HG03432 (cell line): ENCODE measurements around the gene DNMT3B.
"Not testable (repeated sequence)": the region's sequence is repeated elsewhere in the genome, so short reads cannot be mapped to it uniquely, and the experiment has no call there.

ENCODE experiments used
- ATAC-seq: cut with Tn5 transposase; IDR thresholded peaks from one replicate; pipeline ENCODE4 v1.9.1; 2021; ENCODE audit warnings: mild to moderate bottlenecking, moderate library complexity; ENCODE audit not compliant: unreplicated experiment

Gene DNMT3B

GRCh38 chr20:32789896-32790750 lies 27.9 kb downstream of the DNMT3B start:
- peak; percentile 41 for ATAC-seq

DNA sequence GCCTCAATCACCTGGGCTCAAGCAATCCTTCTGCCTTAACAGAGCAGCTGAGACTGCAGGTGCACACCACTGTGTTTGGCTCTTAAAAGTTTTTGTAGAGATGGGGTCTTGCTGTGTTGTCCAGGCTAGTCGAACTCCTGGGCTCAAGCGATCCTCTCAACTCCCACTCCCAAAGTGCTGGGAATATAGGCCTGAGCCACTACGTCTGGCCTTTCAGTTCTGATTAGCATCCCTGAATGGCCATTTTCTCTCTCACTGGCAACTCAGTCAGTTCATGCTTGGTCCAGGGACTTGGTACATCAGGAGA lies 28.5 kb downstream of the DNMT3B start:
- no peak for ATAC-seq

DNA sequence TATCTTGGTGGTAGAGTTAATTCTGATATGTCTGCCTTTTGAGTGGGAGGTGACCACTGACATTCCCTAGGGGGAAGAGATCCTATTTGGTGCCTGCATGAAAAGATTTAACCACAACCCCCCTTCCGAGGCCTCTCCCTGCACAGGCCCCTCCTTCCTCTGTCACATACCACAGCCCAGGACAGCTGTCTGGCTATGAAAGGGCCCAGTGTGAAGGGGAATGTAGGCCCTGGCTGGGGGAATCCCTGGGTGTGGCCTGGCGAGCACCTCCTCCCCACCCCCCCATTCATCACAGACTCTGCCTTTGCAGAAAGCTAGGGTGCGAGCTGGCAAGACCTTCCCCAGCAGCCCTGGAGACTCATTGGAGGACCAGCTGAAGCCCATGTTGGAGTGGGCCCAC lies 30.1 kb downstream of the DNMT3B start:
- peak; percentile 91 for ATAC-seq

GRCh38 chr20:32792731-32793458 lies 30.7 kb downstream of the DNMT3B start:
- ATAC-seq: no peak

- ATAC-seq: no peak
Measured at GRCh38 chr20:32796383-32796948, 34.3 kb downstream of the DNMT3B start.

- no peak for ATAC-seq
Measured at GRCh38 chr20:32796981-32797451, 34.8 kb downstream of the DNMT3B start.

GRCh38 chr20:32797571-32797970 lies 35.4 kb downstream of the DNMT3B start:
- not testable (repeated sequence) for ATAC-seq

- no peak for ATAC-seq
Measured at GRCh38 chr20:32798046-32798981, 36.1 kb downstream of the DNMT3B start.

DNA sequence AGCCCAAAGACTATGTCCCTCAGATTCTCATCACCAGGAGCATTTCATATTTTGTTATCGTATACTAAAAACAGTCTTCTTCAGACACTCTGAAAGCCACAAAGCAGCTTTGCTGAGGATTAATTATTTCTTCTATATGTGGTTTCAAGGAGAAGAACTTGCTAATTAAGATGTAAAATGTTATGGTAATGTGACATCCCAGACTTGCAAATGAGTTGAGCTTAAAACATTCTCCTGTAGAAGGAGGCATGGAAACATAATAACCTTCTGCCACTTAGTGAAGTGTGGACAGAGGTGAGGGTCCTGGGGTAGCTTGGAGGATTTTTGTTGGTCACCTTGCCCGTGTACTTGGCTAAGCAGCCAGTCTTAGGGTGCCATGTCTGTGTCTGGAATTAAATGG lies 40.9 kb downstream of the DNMT3B start:
- no peak for ATAC-seq

DNA sequence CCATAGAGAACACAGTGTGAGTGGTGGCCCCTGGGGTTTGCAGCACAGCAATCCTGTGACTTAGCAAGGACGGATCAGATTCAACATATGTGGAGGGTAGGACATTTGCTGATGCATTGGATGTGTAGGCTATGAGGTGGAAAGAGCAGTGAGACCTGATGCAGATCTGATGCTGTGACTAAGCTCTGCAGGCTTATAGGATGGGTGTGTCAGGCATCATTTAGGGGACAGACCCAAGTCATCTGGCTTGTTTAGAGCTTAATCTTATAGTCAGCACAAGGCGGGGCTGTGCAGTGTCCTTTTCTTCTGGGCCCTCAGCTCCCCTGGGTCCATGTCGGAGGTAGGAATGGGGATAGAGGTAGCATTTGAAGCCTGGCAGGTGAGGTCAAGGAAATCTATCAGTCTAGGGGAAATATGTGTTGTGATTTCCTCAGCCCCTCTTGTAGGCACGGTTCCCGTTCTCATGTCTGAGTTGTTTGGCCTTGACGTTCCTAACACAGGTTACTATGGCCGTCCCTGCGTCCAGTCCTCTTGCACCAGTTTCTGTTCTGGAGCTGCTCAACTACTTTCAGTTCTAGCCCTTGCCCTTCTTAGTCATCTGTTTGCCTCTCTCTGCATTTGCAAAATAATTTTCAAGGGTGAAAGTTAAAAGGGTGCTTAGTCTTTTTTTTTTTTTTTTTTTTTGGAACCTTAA lies 42.0 kb downstream of the DNMT3B start:
- ATAC-seq: no peak

DNA sequence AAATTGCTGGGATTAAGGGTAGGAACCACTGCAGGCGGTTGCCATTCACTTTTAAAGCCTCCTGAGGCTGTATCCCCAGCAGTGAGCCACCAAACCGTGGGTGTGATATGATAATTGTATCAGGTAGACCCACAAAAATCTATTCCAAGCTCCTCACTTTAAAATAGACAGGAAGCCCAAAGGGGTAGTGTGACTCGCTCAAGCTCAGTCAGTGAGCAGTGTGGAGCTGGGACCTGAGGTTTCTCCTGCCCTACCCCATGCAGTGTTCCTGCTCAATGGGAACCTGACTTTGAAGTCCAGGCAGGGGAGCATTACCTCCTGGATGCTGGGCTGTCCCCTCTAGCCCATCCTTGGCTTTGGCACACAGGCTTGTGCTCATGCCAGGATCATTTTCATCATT lies 42.6 kb downstream of the DNMT3B start:
- no peak for ATAC-seq

GRCh38 chr20:32805721-32806120 lies 43.5 kb downstream of the DNMT3B start:
- no peak for ATAC-seq

DNA sequence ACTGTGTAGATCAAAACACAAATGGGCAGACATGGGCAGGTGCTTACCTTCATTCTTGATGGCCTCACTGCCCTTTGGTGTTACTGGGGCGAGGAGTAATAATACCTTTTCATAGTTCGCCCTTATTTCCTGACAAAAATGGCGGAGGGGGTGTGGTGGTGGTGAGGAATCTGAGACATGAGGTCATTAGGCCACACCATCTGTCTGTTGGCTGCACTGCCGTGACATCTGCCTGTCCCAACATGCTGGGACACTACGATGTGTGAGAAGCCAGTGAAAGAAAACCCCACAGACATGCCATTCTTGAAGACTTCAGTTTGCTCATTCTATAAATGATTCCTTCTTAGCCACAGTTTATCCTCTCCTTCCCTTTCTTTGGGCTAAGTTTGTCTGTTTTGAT lies 44.2 kb downstream of the DNMT3B start:
- ATAC-seq: no peak

GRCh38 chr20:32807706-32808105 lies 45.5 kb downstream of the DNMT3B start:
- ATAC-seq: no peak

- ATAC-seq: no peak
Measured at GRCh38 chr20:32808438-32808837, 46.3 kb downstream of the DNMT3B start.

DNA sequence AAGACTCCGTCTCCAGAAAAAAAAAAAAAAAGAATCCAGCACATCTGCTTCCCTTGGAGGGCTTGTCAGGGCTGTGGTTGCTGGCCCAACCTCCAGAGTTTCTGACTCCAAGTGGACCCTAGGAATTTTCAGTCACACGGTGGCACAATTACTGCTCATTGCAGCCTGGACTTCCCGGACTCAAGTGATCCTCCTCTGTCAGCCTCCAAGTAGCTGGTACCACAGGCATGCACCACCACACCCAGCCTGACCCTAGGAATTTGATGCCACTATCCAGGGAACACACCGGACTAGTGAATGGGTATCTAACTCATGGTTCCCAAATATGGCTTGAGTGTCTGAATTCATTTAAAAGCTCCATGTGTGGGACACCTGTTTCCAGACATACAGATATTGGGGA lies 47.7 kb downstream of the DNMT3B start:
- no peak for ATAC-seq

DNA sequence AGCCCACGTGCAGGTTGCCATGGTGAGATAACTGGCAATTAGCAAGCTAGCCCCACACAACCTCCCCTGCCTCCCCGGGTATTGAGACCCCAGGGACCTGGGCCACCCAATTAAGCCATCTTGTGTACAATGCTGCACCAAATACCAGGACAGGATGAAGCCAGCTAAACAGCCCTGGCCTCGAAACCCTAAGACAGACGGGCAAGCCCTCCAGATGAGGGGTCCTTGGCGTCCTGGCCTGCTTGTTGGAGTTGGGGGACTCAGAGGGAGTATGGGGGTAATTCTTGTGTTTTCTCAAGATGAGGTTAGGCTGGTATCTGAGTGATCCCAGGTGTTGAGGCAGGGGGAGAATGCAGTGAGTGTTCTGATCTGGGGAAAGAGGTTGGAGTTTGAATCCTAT lies 48.8 kb downstream of the DNMT3B start:
- no peak for ATAC-seq

DNA sequence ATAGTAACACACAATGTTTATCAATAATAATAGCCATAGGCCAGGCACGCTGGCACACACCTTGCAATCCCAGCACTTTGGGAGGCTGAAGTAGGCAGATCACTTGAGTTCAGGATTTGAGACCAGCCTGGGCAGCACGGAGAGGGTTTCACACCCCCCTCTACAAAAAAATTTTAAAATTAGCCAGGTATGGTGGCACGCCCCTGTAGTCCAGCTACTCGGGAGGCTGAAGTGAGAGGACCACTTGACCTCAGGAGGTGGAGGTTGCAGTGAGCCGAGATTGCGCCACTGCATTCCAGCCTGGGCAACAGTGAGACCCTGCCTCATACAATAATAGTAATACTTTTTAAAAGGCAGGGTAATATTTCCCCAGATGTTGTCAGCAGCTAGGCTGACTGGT lies 49.7 kb downstream of the DNMT3B start:
- no peak for ATAC-seq

DNA sequence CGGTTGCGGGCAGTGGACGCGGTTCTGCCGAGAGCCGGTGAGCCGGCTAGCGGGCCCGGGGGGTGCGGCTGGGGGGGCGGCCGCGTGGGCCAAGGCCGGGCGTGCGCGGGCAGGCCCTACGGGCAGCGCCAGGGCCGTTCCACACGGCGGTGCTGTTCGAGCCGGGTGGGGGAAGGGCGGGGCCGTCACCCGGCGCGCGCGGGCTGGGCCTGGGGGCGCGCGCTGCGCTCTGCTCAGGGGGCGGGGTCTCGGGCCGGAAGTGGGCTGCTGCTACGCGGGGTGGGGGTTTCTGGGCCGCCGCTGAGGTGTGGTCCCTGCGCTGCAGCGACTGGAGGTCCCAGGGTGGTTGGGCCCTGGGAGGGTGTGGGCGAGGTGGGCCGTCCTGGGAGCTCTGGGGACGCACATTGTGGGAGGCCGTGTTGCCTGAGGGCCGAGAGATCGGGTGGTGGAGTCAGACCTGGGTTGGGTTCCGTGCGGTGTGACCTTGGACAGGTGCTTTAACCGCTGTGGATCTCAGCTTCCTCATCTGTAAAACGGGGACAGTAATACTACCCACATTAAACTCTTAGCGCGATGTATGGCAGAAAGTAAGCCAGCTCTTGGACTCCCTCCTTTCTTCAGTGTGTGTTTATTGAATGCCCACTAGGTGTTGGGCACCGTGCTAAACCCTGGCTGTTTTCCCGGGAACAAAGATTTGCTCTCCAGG lies 58.0 kb downstream of the DNMT3B start:
- peak; percentile 66 for ATAC-seq
